Natural killer cell (primary cell): ENCODE measurements around the gene PSD. TPM values are rescaled to one million over a fixed set of nuclear protein-coding genes. Genes with fewer than 3 reads are reported as not detected.

Experiments used
- ATAC-seq, 3 donors: fragments of 150-1000 bp in 2 of 3; fragments of 200-7000 bp in 1 of 3; cut with Tn5 transposase; 1 replicate in 1 of 3; 2 replicates in 2 of 3; pipeline ENCODE4 v1.10.0; 2021; ENCODE audit warnings: mild to moderate bottlenecking in 2 of 3, moderate library complexity in 2 of 3
- DNase-seq, 2 donors: peaks; one replicate each; pipeline versions ENCODE4 v3.0.0 to v3.0.0-alpha.2; 2013 to 2021; ENCODE audit warnings: mixed read lengths in 1 of 2
- H3K27ac ChIP-seq: one replicate; pipeline ENCODE4 v1.5.1; 2013; ENCODE audit warnings: mild to moderate bottlenecking, low read length
- H3K27me3 ChIP-seq: one replicate; pipeline ENCODE4 v1.6.1; 2013; ENCODE audit warnings: low read length; ENCODE audit not compliant: control insufficient read depth, insufficient read depth
- H3K36me3 ChIP-seq: one replicate; pipeline ENCODE4 v1.6.1; 2013; ENCODE audit warnings: low read length; ENCODE audit not compliant: control insufficient read depth, insufficient read depth
- H3K4me1 ChIP-seq: one replicate; pipeline ENCODE4 v1.6.1; 2013; ENCODE audit warnings: low read length; ENCODE audit not compliant: control insufficient read depth, insufficient read depth
- H3K4me3 ChIP-seq: one replicate; pipeline ENCODE4 v1.5.1; 2013; ENCODE audit warnings: low read length
- H3K9me3 ChIP-seq: one replicate; pipeline ENCODE4 v1.6.1; 2013; ENCODE audit warnings: low read length; ENCODE audit not compliant: control insufficient read depth, insufficient read depth
- H3K27ac Mint-ChIP-seq, 2 donors: one replicate each; pipeline ENCODE4 v1.8.0; 2022; ENCODE audit warnings: mild to moderate bottlenecking in 2 of 2, mixed read lengths in 2 of 2, moderate library complexity in 1 of 2
- H3K27me3 Mint-ChIP-seq, 2 donors: one replicate each; pipeline ENCODE4 v1.8.0; 2022; ENCODE audit warnings: low read depth in 2 of 2, mixed read lengths in 2 of 2
- H3K36me3 Mint-ChIP-seq: one replicate; pipeline ENCODE4 v1.8.0; 2022; ENCODE audit warnings: mixed read lengths
- H3K4me1 Mint-ChIP-seq, 2 donors: one replicate each; pipeline ENCODE4 v1.8.0; 2022; ENCODE audit warnings: mixed read lengths in 2 of 2
- H3K4me3 Mint-ChIP-seq: one replicate; pipeline ENCODE4 v1.8.0; 2022; ENCODE audit warnings: mild to moderate bottlenecking, moderate library complexity, mixed read lengths
- H3K9me3 Mint-ChIP-seq, 2 donors: one replicate each; pipeline ENCODE4 v1.8.0; 2022; ENCODE audit warnings: mixed read lengths in 2 of 2
- WGBS: methylation state at CpG from one replicate; pipeline ENCODE4 v1.1.7; 2013; ENCODE audit warnings: missing lambda C conversion rate; ENCODE audit not compliant: insufficient coverage; 5-methylcytosine and 5-hydroxymethylcytosine counted together
- intact Hi-C: fragments of 100-400 bp; cut with micrococcal nuclease; formaldehyde crosslinking; loops from one replicate; pipeline ENCODE4 v1.14.2; 2022
- total RNA-seq, 4 donors: library from RNA; stranded (reverse); fragments of 120-200 nt in 1 of 4; gene quantifications; one replicate each; pipeline versions ENCODE4 v1.2.3 to v1.2.4, GENCODE V29; 2013 to 2022
- TF ChIP-seq, protein P1 (sequence below): fragments of 200-600 bp; IDR thresholded peaks from one replicate; pipeline ENCODE4 v1.8.0; 2022; ENCODE audit warnings: antibody characterized with exemption

Gene PSD
- total RNA-seq, 3 donors from 2014 or later (not counting 1 experiment from before 2014, with no cell fraction given), result 1.9 to 2.4 (median 2.1) TPM

DNA sequence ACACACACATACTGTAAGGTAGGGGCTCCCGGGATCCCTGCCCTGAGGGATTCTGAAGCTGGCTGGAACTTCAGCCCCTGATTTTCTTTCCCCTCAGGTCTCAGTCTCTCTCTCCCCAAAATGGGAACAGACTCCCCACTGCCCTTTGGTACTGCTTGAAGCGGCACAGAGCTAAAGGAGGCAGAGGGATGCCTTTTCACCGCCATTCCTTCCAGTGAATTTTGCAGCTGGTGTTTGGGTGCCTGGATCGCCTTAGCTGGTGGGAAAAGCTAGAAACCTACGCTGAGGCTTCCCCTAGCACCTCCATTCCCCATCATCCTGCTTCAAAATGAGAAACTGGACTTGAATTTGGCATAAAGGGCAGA lies 16.5 kb upstream of the PSD start:
- H3K27ac ChIP-seq, result peak overlapping the region; percentile 69
- no peak for ATAC-seq
- H3K9me3 ChIP-seq, result no peaks in the 10 kb centered on the region
- peaks cover 65 to 68% of the 10 kb centered on the region in 2 donors for H3K4me1 Mint-ChIP-seq
- intact Hi-C loops, result no loop called here
- no peaks in the 10 kb centered on the region for H3K36me3 Mint-ChIP-seq
- H3K27ac Mint-ChIP-seq, result peak overlapping the region; percentile 87 to 91
- H3K4me3 ChIP-seq, result peak overlapping the region; percentile 42
- H3K36me3 ChIP-seq, result no peaks in the 10 kb centered on the region
- H3K4me3 Mint-ChIP-seq, result peak overlapping the region; percentile 85
- no peaks in the 10 kb centered on the region for H3K9me3 Mint-ChIP-seq
- no peaks in the 10 kb centered on the region for H3K27me3 Mint-ChIP-seq
- 44% methylated on average over 4 of the region's 5 CpGs for WGBS
- H3K4me1 ChIP-seq, result peaks cover 64% of the 10 kb centered on the region
- no peaks in the 10 kb centered on the region for H3K27me3 ChIP-seq
- TF ChIP-seq, protein P1, sequence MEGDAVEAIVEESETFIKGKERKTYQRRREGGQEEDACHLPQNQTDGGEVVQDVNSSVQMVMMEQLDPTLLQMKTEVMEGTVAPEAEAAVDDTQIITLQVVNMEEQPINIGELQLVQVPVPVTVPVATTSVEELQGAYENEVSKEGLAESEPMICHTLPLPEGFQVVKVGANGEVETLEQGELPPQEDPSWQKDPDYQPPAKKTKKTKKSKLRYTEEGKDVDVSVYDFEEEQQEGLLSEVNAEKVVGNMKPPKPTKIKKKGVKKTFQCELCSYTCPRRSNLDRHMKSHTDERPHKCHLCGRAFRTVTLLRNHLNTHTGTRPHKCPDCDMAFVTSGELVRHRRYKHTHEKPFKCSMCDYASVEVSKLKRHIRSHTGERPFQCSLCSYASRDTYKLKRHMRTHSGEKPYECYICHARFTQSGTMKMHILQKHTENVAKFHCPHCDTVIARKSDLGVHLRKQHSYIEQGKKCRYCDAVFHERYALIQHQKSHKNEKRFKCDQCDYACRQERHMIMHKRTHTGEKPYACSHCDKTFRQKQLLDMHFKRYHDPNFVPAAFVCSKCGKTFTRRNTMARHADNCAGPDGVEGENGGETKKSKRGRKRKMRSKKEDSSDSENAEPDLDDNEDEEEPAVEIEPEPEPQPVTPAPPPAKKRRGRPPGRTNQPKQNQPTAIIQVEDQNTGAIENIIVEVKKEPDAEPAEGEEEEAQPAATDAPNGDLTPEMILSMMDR, result no peak
- no peak for DNase-seq

DNA sequence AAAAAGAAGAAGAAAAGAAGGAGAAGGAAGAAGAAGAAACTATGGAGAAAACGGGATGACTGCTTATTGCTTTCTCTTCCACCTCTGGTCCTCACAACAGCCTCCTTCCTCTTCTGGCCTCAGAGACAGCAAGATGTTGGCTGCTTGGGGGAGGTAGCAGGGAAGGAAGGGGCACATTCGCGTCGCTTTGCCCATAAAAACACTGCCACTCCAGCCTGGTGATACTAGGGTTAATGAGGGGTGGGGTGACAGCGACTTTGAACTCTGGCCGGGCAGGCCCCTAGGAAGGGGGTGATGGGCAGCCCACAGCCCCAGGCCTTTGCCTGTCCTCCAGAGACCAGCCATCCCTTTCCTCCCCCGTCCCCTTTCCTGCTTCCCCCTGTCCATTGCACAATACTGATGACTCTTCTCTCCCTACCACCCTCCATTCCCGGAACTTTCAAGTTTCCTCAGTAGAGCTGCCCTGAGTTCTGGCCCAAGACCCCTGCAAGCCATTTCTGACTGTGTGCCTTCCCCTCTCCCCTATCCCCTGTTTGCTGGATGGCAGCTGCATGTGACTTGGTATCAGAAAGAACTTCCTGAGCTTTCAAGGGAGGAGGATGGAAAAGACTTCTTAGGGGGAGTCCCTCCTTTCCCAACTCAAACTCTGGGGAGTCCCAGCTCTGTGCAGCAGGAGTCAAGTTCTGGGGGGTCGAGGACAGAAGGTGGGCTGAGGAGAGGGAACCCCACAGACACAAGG lies 16.0 kb upstream of the PSD start:
- no peak for DNase-seq
- Mint-ChIP-seq H3K9me3 (no peaks in the 10 kb centered on the region), H3K27ac (peak overlapping the region; percentile 87 to 91), H3K27me3 (no peaks in the 10 kb centered on the region), H3K4me3 (peak overlapping the region; percentile 85), H3K36me3 (no peaks in the 10 kb centered on the region), H3K4me1 (peaks cover 65 to 68% of the 10 kb centered on the region in 2 donors)
- Histone ChIP-seq H3K27ac (peak overlapping the region; percentile 69), H3K27me3 (no peaks in the 10 kb centered on the region), H3K4me3 (no peak overlapping the region), H3K4me1 (peaks cover 64% of the 10 kb centered on the region), H3K9me3 (no peaks in the 10 kb centered on the region), H3K36me3 (no peaks in the 10 kb centered on the region)
- intact Hi-C loops, result no loop called here
- WGBS, result 33% methylated on average over 7 of the region's 9 CpGs
- TF ChIP-seq, protein P1, result no peak
- no peak for ATAC-seq

DNA sequence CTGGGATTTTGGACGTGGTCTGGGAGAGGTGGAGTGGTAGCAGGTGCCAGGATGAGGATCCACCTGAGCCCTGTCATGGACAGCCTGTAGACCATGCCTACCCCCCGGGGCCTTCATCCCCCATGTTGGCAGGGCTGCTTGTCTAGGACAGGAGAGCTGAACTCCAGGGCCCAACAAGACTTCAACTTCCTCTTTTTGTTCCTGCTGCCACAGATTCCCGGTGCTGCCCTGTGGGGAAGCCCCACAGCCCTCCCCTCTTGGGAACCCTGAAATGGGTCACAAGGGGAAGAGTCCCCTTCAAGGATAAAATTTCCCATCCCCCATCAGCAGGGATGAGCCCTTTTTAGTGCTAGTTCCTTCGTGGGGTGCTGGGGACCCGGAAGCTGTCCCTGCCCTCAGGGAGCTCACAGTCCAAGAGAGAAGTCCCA lies 15.0 kb upstream of the PSD start:
- TF ChIP-seq, protein P1, result no peak
- Histone ChIP-seq H3K27me3 (no peaks in the 10 kb centered on the region), H3K4me1 (peaks cover 64% of the 10 kb centered on the region), H3K36me3 (no peaks in the 10 kb centered on the region), H3K27ac (peak overlapping the region; percentile 16), H3K9me3 (no peaks in the 10 kb centered on the region), H3K4me3 (no peak overlapping the region)
- Mint-ChIP-seq H3K9me3 (no peaks in the 10 kb centered on the region), H3K27me3 (no peaks in the 10 kb centered on the region), H3K4me1 (peaks cover 65 to 68% of the 10 kb centered on the region in 2 donors), H3K27ac (peak overlapping the region; percentile 86 to 91), H3K36me3 (no peaks in the 10 kb centered on the region), H3K4me3 (peak overlapping the region; percentile 97)
- intact Hi-C loops, result loop anchor here (2.0 kb wide), 1 partner anchor 69 kb away; the partner anchor contains the start of genes ACTR1A and SUFU
- ATAC-seq (no peak), DNase-seq (no peak)
- WGBS, result 38% methylated on average over 5 of the region's 5 CpGs
